ENCODE data around the gene MYH10.

The MYH10 gene

DNA sequence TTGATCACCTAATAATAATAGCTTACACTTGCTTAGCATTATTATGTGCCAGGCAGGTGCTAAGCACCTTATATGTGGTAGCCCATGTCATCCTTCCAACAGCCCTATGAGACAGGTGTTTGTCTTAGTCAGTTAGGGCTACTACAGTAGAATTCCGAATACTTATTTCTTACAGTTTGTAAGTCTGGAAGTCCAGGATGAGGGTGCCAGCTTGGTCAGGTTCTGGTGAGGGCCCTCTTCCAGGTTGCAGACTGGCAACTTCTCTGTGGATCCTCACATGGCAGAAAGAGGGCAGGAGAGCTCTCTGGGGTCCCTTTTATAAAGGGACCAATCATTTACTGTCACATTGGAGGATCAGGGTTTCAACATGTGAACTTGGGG is 19.6 kb upstream of the MYH10 start:
- H3K4me3 ChIP-seq (ENCODE audit: low read length): no peak overlapping the region
- no peak for DNase-seq (ENCODE audit: low read depth)
- TF ChIP-seq, protein P1, sequence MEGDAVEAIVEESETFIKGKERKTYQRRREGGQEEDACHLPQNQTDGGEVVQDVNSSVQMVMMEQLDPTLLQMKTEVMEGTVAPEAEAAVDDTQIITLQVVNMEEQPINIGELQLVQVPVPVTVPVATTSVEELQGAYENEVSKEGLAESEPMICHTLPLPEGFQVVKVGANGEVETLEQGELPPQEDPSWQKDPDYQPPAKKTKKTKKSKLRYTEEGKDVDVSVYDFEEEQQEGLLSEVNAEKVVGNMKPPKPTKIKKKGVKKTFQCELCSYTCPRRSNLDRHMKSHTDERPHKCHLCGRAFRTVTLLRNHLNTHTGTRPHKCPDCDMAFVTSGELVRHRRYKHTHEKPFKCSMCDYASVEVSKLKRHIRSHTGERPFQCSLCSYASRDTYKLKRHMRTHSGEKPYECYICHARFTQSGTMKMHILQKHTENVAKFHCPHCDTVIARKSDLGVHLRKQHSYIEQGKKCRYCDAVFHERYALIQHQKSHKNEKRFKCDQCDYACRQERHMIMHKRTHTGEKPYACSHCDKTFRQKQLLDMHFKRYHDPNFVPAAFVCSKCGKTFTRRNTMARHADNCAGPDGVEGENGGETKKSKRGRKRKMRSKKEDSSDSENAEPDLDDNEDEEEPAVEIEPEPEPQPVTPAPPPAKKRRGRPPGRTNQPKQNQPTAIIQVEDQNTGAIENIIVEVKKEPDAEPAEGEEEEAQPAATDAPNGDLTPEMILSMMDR (IDR thresholded peaks at IDR 0.05; ENCODE audit: insufficient read depth, low read depth, low read length, missing control alignments): no peak

DNA sequence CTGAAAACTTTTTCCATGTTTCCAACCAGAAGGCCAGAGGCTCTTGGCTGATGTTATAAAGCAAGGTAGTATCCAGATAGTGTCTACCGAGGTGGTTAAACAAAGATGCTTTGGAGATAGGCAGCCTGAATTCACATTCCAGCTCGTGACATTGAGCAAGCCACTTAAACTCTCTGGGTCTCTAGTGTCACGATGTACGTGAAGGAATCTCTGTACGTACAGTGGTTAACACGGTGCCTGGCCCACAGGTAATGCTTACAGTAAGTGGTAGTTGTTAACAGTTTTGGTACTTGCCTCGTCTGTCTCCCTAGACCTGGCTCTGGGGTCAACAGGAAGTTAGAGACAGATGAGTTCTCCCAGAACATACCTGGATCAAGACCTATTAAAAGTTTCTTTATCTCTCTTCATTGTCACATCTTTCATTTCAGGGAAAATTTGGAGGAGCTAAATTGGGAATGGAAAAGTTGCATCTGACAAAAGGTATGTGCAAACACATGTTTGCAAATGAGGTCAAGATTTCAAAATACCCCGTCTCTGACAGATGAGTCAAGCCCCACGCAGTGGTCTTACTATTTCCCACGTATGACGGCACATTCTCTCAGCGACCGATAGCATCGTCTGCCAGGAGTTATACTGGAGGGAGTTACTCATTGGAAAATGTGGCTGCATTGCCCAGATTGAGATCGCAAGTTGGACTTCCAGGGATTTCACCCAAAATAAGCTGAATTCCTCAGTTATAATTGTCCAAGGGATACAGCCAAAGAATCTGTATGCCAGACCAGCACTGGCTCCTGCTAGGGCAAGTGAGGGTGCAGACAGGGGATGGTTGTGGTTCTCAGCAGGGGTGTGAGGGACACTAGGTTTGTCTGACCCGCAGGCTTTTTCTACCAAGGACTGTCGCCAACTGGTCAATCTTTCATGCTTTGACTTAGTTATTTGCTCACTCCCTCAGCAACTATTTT is 18.9 kb upstream of the MYH10 start:
- H3K4me3 ChIP-seq (ENCODE audit: low read length): no peak overlapping the region
- TF ChIP-seq, protein P1 (IDR thresholded peaks at IDR 0.05; ENCODE audit: insufficient read depth, low read depth, low read length, missing control alignments): no peak
- DNase-seq (ENCODE audit: low read depth): no peak

DNA sequence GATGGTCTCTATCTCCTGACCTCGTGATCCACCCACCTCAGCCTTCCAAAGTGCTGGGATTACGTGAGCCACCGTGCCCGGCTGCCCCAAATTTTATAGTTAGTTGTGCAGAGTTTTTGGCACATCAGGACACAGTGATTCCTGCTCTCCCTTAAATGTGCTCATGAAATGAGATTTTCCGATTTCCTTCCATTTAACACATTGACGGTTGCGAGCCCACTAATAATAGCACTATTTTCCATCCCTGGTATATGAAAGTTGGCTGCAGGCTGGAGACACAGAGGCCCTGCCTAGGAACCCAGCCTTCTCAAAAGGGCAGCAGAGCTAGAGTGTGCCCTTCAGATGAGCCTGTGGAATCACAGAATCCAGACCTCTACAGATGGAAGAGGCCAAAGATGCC is 17.4 kb upstream of the MYH10 start:
- DNase-seq (ENCODE audit: low read depth): no peak
- H3K4me3 ChIP-seq (ENCODE audit: low read length): no peak overlapping the region
- TF ChIP-seq, protein P1 (IDR thresholded peaks at IDR 0.05; ENCODE audit: insufficient read depth, low read depth, low read length, missing control alignments): no peak

DNA sequence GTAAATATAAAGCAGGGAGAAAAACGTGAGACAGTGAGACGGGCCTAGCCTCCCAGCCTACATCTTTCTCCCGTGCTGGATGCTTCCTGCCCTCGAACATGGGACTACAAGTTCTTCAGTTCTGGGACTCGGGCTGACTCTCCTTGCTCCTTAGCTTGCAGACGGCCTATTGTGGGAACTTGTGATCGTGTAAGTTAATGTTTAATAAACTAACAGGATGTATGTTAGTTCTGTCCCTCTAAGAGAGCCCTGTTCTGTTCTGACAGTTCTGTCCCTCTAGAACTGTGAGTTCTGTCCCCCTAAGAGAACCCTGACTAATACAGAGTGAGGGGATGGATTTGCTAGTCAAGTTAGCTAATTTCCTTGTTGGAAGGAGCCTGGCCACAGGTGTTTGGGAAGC is 16.7 kb upstream of the MYH10 start:
- H3K4me3 ChIP-seq (ENCODE audit: low read length): no peak overlapping the region
- TF ChIP-seq, protein P1 (IDR thresholded peaks at IDR 0.05; ENCODE audit: insufficient read depth, low read depth, low read length, missing control alignments): no peak
- DNase-seq (ENCODE audit: low read depth): no peak

DNA sequence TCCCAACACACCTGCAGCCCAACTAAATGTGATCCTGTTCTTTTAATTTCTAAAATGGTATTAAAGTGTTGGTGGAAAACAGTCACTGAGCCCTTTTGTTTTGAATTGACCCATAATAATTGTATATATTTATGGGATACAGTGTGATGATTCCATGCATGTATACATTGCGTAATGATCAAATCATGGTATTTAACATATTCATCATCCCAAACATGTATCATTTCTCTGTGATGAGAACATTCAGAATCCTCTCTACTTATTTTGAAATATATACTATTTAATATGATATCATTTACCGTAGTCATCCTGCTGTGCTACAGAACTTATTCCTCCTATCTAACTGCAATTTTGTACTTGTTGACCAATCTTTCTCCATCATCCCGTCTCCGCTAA is 14.0 kb upstream of the MYH10 start:
- no peak overlapping the region for H3K4me3 ChIP-seq (ENCODE audit: low read length)
- TF ChIP-seq, protein P1 (IDR thresholded peaks at IDR 0.05; ENCODE audit: insufficient read depth, low read depth, low read length, missing control alignments): no peak
- DNase-seq (ENCODE audit: low read depth): no peak

DNA sequence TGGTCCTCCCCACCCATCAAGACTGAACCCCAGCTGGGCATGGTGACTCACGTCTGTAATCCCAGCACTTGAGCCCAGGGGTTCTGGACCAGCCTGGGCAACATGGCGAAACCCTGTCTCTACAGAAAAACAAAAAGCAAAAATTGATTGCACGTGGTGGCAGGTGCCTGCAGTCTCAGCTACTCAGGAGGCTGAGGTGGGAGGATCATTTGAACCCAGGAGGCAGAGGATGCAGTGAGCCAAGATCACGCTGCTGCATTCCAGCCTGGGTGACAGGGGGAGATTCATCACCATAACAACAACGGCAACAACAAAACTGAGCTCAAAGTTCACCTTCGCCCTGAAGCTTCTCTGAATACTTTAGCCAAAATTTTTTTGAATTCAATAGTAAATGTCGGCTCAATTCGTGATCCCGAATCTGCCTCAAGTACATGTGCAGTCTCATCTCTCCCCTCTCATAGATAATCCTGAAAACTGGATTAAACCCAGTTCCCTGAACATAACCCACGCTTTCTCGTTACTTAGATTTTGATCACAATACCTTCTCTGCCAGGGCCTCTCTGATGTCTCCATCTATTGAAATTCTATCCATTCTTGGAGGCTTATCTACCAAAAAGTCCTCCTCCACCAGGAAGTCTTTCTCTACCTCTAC is 13.5 kb upstream of the MYH10 start:
- DNase-seq (ENCODE audit: low read depth): no peak
- H3K4me3 ChIP-seq (ENCODE audit: low read length): no peak overlapping the region
- TF ChIP-seq, protein P1 (IDR thresholded peaks at IDR 0.05; ENCODE audit: insufficient read depth, low read depth, low read length, missing control alignments): no peak

Measured in epithelial cell of esophagus (primary cell).